Activated naive CD4-positive, alpha-beta T cell treated with anti-CD3 and anti-CD28 coated beads, Interleukin-2, amount 50 U/mL, for 72 hours (primary cell): ENCODE results near the gene OR2L13. TPM values are rescaled to one million over a fixed set of nuclear protein-coding genes. Genes with fewer than 3 reads are reported as not detected.
"Not testable (repeated sequence)": the region's sequence is repeated elsewhere in the genome, so short reads cannot be mapped to it uniquely, and the experiment has no call there.

Experiments
- ATAC-seq, 2 donors: fragments of 150-1000 bp; cut with Tn5 transposase; 2 replicates each; pipeline ENCODE4 v1.10.0; 2021; ENCODE audit warnings: mild to moderate bottlenecking in 2 of 2, moderate library complexity in 2 of 2
- DNase-seq, 2 donors: peaks; one replicate each; pipeline ENCODE4 v3.0.0; 2021 to 2022; ENCODE audit warnings: low spot score in 2 of 2
- H3K27ac Mint-ChIP-seq, 2 donors: one replicate each; pipeline ENCODE4 v1.8.0; 2022; ENCODE audit warnings: mild to moderate bottlenecking in 2 of 2, mixed read lengths in 2 of 2
- H3K36me3 Mint-ChIP-seq, 2 donors: one replicate each; pipeline ENCODE4 v1.8.0; 2022; ENCODE audit warnings: mixed read lengths in 2 of 2
- H3K9me3 Mint-ChIP-seq, 2 donors: one replicate each; pipeline ENCODE4 v1.8.0; 2022; ENCODE audit warnings: mixed read lengths in 2 of 2
- total RNA-seq, 2 donors: library from RNA; stranded (reverse); gene quantifications; one replicate each; pipeline ENCODE4 v1.2.3, GENCODE V29; 2022

The OR2L13 gene
- not detected for total RNA-seq

GRCh38 chr1:248094884-248095283 is at the start of gene OR2L13:
TSS of gene OR2L13 (plus strand) at chr1:248095184. CDS start at chr1:248099376, 4,192 bp downstream.
- Mint-ChIP-seq H3K27ac (no peak within 1 kb of the TSS), H3K9me3 (peaks cover 4 to 16% of the 10 kb centered on the region in 2 donors), H3K36me3 (no peaks in the 10 kb centered on the region)
- no peak for ATAC-seq
- DNase-seq, result no peak

- peaks cover 8 to 10% of the 10 kb centered on the region in 2 donors for H3K36me3 Mint-ChIP-seq
- no peak for DNase-seq
- ATAC-seq, result no peak
- H3K9me3 Mint-ChIP-seq, result peaks cover 16 to 33% of the 10 kb centered on the region in 2 donors
- no peak overlapping the region for H3K27ac Mint-ChIP-seq
Observed at GRCh38 chr1:248045209-248045608, 49.8 kb upstream of the OR2L13 start.

GRCh38 chr1:248046536-248046935 is 48.4 kb upstream of the OR2L13 start, which contains the start of gene OR2L3:
TSS of gene OR2L3 (plus strand) at chr1:248046836. CDS start at chr1:248060682, 13,846 bp downstream.
- Mint-ChIP-seq H3K9me3 (peaks cover 17 to 24% of the 10 kb centered on the region in 2 donors), H3K27ac (no peak within 1 kb of the TSS), H3K36me3 (peaks cover 0 to 10% of the 10 kb centered on the region in 2 donors)
- ATAC-seq (no peak), DNase-seq (no peak)

- Mint-ChIP-seq H3K27ac (no peak overlapping the region), H3K9me3 (peaks cover 17 to 24% of the 10 kb centered on the region in 2 donors), H3K36me3 (peaks cover 0 to 10% of the 10 kb centered on the region in 2 donors)
- DNase-seq (no peak), ATAC-seq (no peak)
Observed at GRCh38 chr1:248047008-248047407, 48.0 kb upstream of the OR2L13 start.

GRCh38 chr1:248054671-248055070 is 40.3 kb upstream of the OR2L13 start:
- ATAC-seq (no peak), DNase-seq (no peak)
- peaks cover 9 to 13% of the 10 kb centered on the region in 2 donors for H3K36me3 Mint-ChIP-seq
- H3K27ac Mint-ChIP-seq, result no peak overlapping the region
- H3K9me3 Mint-ChIP-seq, result peaks cover 18 to 25% of the 10 kb centered on the region in 2 donors

- Mint-ChIP-seq H3K9me3 (peaks cover 18 to 25% of the 10 kb centered on the region in 2 donors), H3K27ac (no peak overlapping the region), H3K36me3 (peaks cover 9 to 13% of the 10 kb centered on the region in 2 donors)
- DNase-seq (no peak), ATAC-seq (no peak)
Observed at GRCh38 chr1:248055261-248055660, 39.7 kb upstream of the OR2L13 start.

GRCh38 chr1:248065071-248065470 is 29.9 kb upstream of the OR2L13 start:
- peaks cover 4 to 17% of the 10 kb centered on the region in 2 donors for H3K9me3 Mint-ChIP-seq
- H3K36me3 Mint-ChIP-seq, result peaks cover under 1 to 1% of the 10 kb centered on the region in 2 donors
- ATAC-seq (no peak), DNase-seq (no peak)
- no peak overlapping the region for H3K27ac Mint-ChIP-seq

GRCh38 chr1:248065604-248066003 is 29.4 kb upstream of the OR2L13 start:
- Mint-ChIP-seq H3K36me3 (peaks cover 6 to 7% of the 10 kb centered on the region in 2 donors), H3K9me3 (peaks cover 8 to 20% of the 10 kb centered on the region in 2 donors), H3K27ac (no peak overlapping the region)
- DNase-seq, result no peak
- ATAC-seq, result no peak

- H3K36me3 Mint-ChIP-seq, H3K27ac Mint-ChIP-seq, H3K9me3 Mint-ChIP-seq, ATAC-seq, DNase-seq: not testable (repeated sequence)
Observed at GRCh38 chr1:248083864-248084263, 11.1 kb upstream of the OR2L13 start.

GRCh38 chr1:248098529-248098928 is 3.5 kb downstream of the OR2L13 start:
- Mint-ChIP-seq H3K27ac (no peak overlapping the region), H3K36me3 (no peaks in the 10 kb centered on the region), H3K9me3 (peaks cover 7 to 13% of the 10 kb centered on the region in 2 donors)
- ATAC-seq, result no peak
- no peak for DNase-seq

- H3K27ac Mint-ChIP-seq, result no peak overlapping the region
- peaks cover 9 to 11% of the 10 kb centered on the region in 2 donors for H3K9me3 Mint-ChIP-seq
- H3K36me3 Mint-ChIP-seq, result no peaks in the 10 kb centered on the region
- ATAC-seq (no peak), DNase-seq (no peak)
Observed at GRCh38 chr1:248102847-248103246, 7.9 kb downstream of the OR2L13 start.

- ATAC-seq (no peak), DNase-seq (no peak)
- H3K27ac Mint-ChIP-seq, result no peak overlapping the region
- H3K9me3 Mint-ChIP-seq, result peaks cover 38 to 39% of the 10 kb centered on the region in 2 donors
- peaks cover 16 to 23% of the 10 kb centered on the region in 2 donors for H3K36me3 Mint-ChIP-seq
Observed at GRCh38 chr1:248111157-248111556, 16.2 kb downstream of the OR2L13 start.

GRCh38 chr1:248114890-248115289 is 19.9 kb downstream of the OR2L13 start:
- no peak for ATAC-seq
- Mint-ChIP-seq H3K27ac (no peak overlapping the region), H3K36me3 (peaks cover 16% of the 10 kb centered on the region in 2 donors), H3K9me3 (peaks cover 24 to 27% of the 10 kb centered on the region in 2 donors)
- DNase-seq, result no peak

GRCh38 chr1:248127653-248128052 is 32.7 kb downstream of the OR2L13 start:
- DNase-seq, result no peak
- ATAC-seq, result no peak
- Mint-ChIP-seq H3K36me3 (peaks cover 0 to 26% of the 10 kb centered on the region in 2 donors), H3K9me3 (peaks cover 15 to 30% of the 10 kb centered on the region in 2 donors), H3K27ac (no peak overlapping the region)

- H3K36me3 Mint-ChIP-seq, result no peaks in the 10 kb centered on the region
- peaks cover 9 to 17% of the 10 kb centered on the region in 2 donors for H3K9me3 Mint-ChIP-seq
- DNase-seq (no peak), ATAC-seq (no peak)
- H3K27ac Mint-ChIP-seq, result no peak overlapping the region
Observed at GRCh38 chr1:248136811-248137210, 41.8 kb downstream of the OR2L13 start.

- ATAC-seq (no peak), DNase-seq (no peak)
- Mint-ChIP-seq H3K36me3 (no peaks in the 10 kb centered on the region), H3K27ac (no peak overlapping the region), H3K9me3 (peaks cover 0 to 21% of the 10 kb centered on the region in 2 donors)
Observed at GRCh38 chr1:248140846-248141245, 45.9 kb downstream of the OR2L13 start.

GRCh38 chr1:248143311-248143710 is 48.3 kb downstream of the OR2L13 start:
- no peak for ATAC-seq
- Mint-ChIP-seq H3K9me3 (peaks cover 12 to 21% of the 10 kb centered on the region in 2 donors), H3K27ac (no peak overlapping the region), H3K36me3 (peaks cover 0 to 9% of the 10 kb centered on the region in 2 donors)
- DNase-seq, result no peak

GRCh38 chr1:248144513-248145198 is 49.7 kb downstream of the OR2L13 start, which contains the start of gene OR2M5:
TSS of gene OR2M5 (plus strand) at chr1:248145148. CDS start at chr1:248145148, 0 bp downstream.
- no peak for ATAC-seq
- Mint-ChIP-seq H3K36me3 (peaks cover 0 to 9% of the 10 kb centered on the region in 2 donors), H3K9me3 (peaks cover 12 to 28% of the 10 kb centered on the region in 2 donors), H3K27ac (no peak within 1 kb of the TSS)
- DNase-seq, result no peak
